Activated CD4-positive, alpha-beta T cell treated with anti-CD3 and anti-CD28 coated beads, Interleukin-2, amount 10 ng/mL, durations not matched to agents 7 days and 5 days (primary cell): ENCODE results near the gene NLGN1. TPM values are rescaled to one million over a fixed set of nuclear protein-coding genes. Genes with fewer than 3 reads are reported as not detected.

Source experiments
- CTCF ChIA-PET: fragments of 350-600 bp; sonication (Branson Sonifier 250); formaldehyde crosslinking; loops from one replicate; lab custom pipeline; 2021; ENCODE audit warnings: antibody characterized with exemption; lab: Charles Lee
- POLR2A ChIA-PET: fragments of 350-600 bp; sonication (Branson Sonifier 250); formaldehyde crosslinking; loops from one replicate; lab custom pipeline; 2021; ENCODE audit warnings: antibody characterized with exemption; lab: Charles Lee
- DNase-seq: peaks from one replicate; pipeline ENCODE4 v3.0.0-alpha.2; 2020
- H3K27ac Mint-ChIP-seq: one replicate; pipeline ENCODE4 v1.8.0; 2021; ENCODE audit warnings: mild to moderate bottlenecking, moderate library complexity, mixed read lengths
- H3K27me3 Mint-ChIP-seq: one replicate; pipeline ENCODE4 v1.8.0; 2021; ENCODE audit warnings: mixed read lengths
- H3K36me3 Mint-ChIP-seq: one replicate; pipeline ENCODE4 v1.8.0; 2021; ENCODE audit warnings: low read depth, mixed read lengths
- H3K4me1 Mint-ChIP-seq: one replicate; pipeline ENCODE4 v1.8.0; 2021; ENCODE audit warnings: mixed read lengths
- H3K4me3 Mint-ChIP-seq: one replicate; pipeline ENCODE4 v1.8.0; 2021; ENCODE audit warnings: mild to moderate bottlenecking, moderate library complexity, mixed read lengths
- H3K9me3 Mint-ChIP-seq: one replicate; pipeline ENCODE4 v1.8.0; 2021; ENCODE audit warnings: mixed read lengths
- total RNA-seq, 2 experiments: library from RNA; stranded (reverse); gene quantifications; one replicate each; pipeline ENCODE4 v1.2.3, GENCODE V29; 2021

Gene NLGN1
- total RNA-seq, 2 experiments from 2014 or later: not detected

DNA sequence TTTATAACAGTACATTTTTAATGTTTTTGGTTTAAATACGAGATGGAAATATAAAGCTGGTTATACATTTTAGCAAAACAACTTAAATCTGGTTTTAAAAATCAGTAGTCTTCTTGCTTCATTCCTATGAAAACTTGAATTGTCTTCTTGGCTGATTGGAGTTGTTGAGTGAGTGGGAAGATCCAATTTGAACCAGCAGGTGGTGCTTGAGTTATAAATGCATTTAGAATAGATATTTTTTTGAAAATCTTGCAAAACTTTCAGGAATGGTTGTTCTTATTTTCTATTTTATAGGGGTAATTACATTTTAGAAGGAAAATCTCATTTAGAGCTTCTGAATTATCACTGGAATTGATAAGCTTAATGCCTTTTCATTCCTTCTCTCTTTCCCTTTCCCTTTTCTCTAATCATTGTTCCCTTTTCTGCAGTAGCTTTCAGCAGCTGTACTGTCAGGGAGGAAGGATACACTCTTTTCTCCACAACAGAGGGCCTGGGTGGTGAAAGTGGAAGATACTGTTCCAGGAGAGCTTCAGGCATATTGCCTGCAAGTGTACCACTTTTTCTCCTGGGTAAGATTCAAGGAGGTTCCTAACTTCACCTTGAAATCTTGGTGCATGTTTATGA is 335.6 kb downstream of the NLGN1 start:
- Mint-ChIP-seq H3K4me3 (no peak overlapping the region), H3K27ac (no peak overlapping the region), H3K36me3 (no peaks in the 10 kb centered on the region), H3K9me3 (no peaks in the 10 kb centered on the region), H3K27me3 (no peaks in the 10 kb centered on the region), H3K4me1 (no peaks in the 10 kb centered on the region)
- ChIA-PET CTCF (no interaction called here), POLR2A (no interaction called here)
- no peak for DNase-seq

- H3K4me3 Mint-ChIP-seq: no peak overlapping the region
- DNase-seq: no peak
- H3K27me3 Mint-ChIP-seq: no peaks in the 10 kb centered on the region
- H3K9me3 Mint-ChIP-seq: no peaks in the 10 kb centered on the region
- H3K4me1 Mint-ChIP-seq: no peaks in the 10 kb centered on the region
- H3K36me3 Mint-ChIP-seq: no peaks in the 10 kb centered on the region
- H3K27ac Mint-ChIP-seq: no peak overlapping the region
- ChIA-PET POLR2A (no interaction called here), CTCF (no interaction called here)
Measured at GRCh38 chr3:173734473-173734872, 336.9 kb downstream of the NLGN1 start.

DNA sequence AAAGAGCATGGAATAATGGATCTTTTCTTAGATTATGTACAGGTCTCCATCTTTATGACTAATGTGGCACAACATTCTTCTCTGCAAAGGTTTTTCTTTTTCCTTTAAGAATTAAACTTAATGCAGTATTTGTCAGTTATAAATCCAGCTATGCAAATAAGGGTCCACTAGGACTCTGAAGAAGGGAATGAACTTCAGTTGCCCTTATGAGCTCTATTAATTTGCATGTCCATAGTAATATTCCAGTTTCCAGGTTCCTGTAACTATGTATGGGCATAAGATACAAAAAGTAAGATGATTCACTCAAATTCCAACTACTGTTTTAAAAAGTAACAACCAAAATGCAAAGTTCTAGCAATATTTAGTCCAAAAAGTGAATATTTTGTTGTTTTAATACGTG is 337.4 kb downstream of the NLGN1 start:
- ChIA-PET POLR2A (no interaction called here), CTCF (no interaction called here)
- Mint-ChIP-seq H3K36me3 (no peaks in the 10 kb centered on the region), H3K4me3 (no peak overlapping the region), H3K27ac (no peak overlapping the region), H3K27me3 (no peaks in the 10 kb centered on the region), H3K9me3 (no peaks in the 10 kb centered on the region), H3K4me1 (no peaks in the 10 kb centered on the region)
- DNase-seq: no peak

DNA sequence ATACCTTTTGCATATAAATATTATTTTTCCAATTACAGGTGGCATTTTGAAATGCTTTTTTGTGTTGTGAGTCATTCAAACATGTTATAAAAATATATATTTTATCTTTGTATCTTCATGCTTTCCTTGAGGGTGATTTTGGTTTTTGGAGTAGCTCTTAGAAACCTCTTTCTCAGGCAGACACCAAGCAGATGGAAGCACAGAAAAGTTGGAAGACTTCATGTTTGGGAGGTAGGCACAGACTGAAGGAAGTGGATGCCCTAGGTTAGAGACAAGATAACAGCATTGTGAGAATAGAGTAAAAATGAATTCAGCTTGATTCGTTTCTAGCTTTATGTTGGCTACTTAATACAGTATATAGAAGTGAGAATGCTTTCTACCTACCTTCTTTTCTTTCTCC is 338.3 kb downstream of the NLGN1 start:
- H3K4me3 Mint-ChIP-seq: no peak overlapping the region
- no peaks in the 10 kb centered on the region for H3K9me3 Mint-ChIP-seq
- H3K36me3 Mint-ChIP-seq: no peaks in the 10 kb centered on the region
- no peak for DNase-seq
- no peak overlapping the region for H3K27ac Mint-ChIP-seq
- H3K27me3 Mint-ChIP-seq: no peaks in the 10 kb centered on the region
- H3K4me1 Mint-ChIP-seq: no peaks in the 10 kb centered on the region
- ChIA-PET CTCF (no interaction called here), POLR2A (no interaction called here)

DNA sequence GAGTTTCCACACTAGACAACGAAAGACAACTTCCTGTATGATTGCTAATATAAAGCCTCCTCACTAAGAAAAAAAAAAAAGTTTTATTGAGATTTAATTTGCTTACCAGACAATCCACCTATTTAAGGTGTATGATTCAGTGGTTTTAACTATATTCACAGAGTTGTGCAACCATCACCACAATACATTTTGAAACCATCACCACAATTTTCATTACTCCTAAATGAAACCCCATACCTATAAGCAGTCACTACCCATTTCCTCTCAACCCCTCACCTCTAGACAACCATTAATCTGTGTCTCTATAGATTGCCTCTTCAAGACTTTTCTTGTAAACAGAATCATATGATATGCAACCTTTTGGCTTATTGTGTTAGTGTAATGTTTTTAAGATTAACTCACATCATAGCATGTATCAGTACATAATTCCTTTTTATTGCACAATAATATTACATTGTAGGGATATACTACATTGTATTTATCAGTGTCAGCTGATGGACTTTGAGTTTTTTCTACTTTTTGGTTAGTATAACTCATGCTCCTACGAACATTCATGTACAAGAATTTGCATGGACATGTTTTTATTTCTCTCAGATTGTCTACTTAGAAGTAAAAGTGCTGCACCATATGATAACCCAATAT is 339.7 kb downstream of the NLGN1 start:
- no peaks in the 10 kb centered on the region for H3K4me1 Mint-ChIP-seq

GRCh38 chr3:173739726-173740125 is 342.2 kb downstream of the NLGN1 start:
- Mint-ChIP-seq H3K27ac (no peak overlapping the region), H3K4me3 (no peak overlapping the region), H3K36me3 (no peaks in the 10 kb centered on the region), H3K4me1 (no peaks in the 10 kb centered on the region), H3K9me3 (no peaks in the 10 kb centered on the region), H3K27me3 (no peaks in the 10 kb centered on the region)
- POLR2A ChIA-PET: no interaction called here
- CTCF ChIA-PET: no interaction called here
- no peak for DNase-seq

More for the DNA sequence above, 339.7 kb downstream of the NLGN1 start:
- Mint-ChIP-seq H3K36me3 (no peaks in the 10 kb centered on the region), H3K4me3 (no peak overlapping the region), H3K27me3 (no peaks in the 10 kb centered on the region), H3K27ac (no peak overlapping the region), H3K9me3 (no peaks in the 10 kb centered on the region)
- POLR2A ChIA-PET: no interaction called here
- DNase-seq: no peak
- CTCF ChIA-PET: no interaction called here

DNA sequence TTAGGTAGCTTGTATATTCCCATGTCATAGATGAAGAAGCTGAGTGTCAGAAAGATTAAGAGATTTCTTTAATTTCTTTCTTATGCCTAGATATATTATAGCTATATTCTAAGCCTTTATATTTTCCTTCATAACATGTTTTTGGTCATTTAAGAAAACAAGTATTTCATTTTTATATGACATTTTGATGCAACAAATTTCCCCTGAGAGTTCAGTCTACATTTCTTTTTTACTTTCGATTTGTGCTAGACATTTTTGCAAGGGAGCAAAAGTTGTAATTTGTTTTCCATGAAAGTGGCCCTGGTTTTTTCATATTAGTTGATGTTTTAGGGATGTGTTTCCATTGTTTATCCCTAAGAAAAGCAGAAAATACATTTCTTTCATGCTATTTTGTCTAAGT is 344.9 kb downstream of the NLGN1 start:
- Mint-ChIP-seq H3K4me1 (no peaks in the 10 kb centered on the region), H3K27ac (no peak overlapping the region), H3K9me3 (no peaks in the 10 kb centered on the region), H3K4me3 (no peak overlapping the region), H3K36me3 (no peaks in the 10 kb centered on the region), H3K27me3 (no peaks in the 10 kb centered on the region)
- CTCF ChIA-PET: no interaction called here
- POLR2A ChIA-PET: no interaction called here
- DNase-seq: no peak

- DNase-seq: no peak
- Mint-ChIP-seq H3K4me1 (no peaks in the 10 kb centered on the region), H3K4me3 (no peak overlapping the region), H3K27me3 (no peaks in the 10 kb centered on the region), H3K36me3 (no peaks in the 10 kb centered on the region), H3K9me3 (no peaks in the 10 kb centered on the region), H3K27ac (no peak overlapping the region)
- ChIA-PET POLR2A (no interaction called here), CTCF (no interaction called here)
Measured at GRCh38 chr3:173743111-173743510, 345.6 kb downstream of the NLGN1 start.

DNA sequence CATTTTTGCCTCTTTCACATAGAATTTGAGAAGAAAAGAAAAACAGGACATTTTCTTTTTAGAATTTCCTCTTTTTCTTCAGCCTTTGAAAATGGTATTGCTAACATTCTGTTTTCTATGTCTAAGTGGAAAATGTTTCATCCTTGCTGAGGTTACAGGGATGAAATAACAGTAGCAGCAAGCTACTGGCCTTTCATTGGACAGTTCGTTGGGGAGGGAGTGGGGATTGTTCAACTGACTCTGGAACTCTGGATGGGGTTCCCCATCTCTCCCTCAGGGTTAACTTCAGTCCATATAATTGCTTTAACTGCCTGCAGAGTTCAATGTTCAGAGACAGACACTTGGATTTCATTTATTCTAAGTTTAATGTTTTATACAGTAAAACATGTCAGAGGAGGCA is 346.0 kb downstream of the NLGN1 start:
- no peak overlapping the region for H3K27ac Mint-ChIP-seq
- CTCF ChIA-PET: no interaction called here
- POLR2A ChIA-PET: no interaction called here
- no peaks in the 10 kb centered on the region for H3K27me3 Mint-ChIP-seq
- H3K4me3 Mint-ChIP-seq: no peak overlapping the region
- H3K9me3 Mint-ChIP-seq: no peaks in the 10 kb centered on the region
- no peaks in the 10 kb centered on the region for H3K4me1 Mint-ChIP-seq
- no peak for DNase-seq
- no peaks in the 10 kb centered on the region for H3K36me3 Mint-ChIP-seq

GRCh38 chr3:173744479-173744878 is 346.9 kb downstream of the NLGN1 start:
- no peaks in the 10 kb centered on the region for H3K36me3 Mint-ChIP-seq
- no peak overlapping the region for H3K27ac Mint-ChIP-seq
- no peaks in the 10 kb centered on the region for H3K4me1 Mint-ChIP-seq
- H3K4me3 Mint-ChIP-seq: no peak overlapping the region
- ChIA-PET CTCF (no interaction called here), POLR2A (no interaction called here)
- H3K9me3 Mint-ChIP-seq: no peaks in the 10 kb centered on the region
- DNase-seq: no peak
- H3K27me3 Mint-ChIP-seq: no peaks in the 10 kb centered on the region

DNA sequence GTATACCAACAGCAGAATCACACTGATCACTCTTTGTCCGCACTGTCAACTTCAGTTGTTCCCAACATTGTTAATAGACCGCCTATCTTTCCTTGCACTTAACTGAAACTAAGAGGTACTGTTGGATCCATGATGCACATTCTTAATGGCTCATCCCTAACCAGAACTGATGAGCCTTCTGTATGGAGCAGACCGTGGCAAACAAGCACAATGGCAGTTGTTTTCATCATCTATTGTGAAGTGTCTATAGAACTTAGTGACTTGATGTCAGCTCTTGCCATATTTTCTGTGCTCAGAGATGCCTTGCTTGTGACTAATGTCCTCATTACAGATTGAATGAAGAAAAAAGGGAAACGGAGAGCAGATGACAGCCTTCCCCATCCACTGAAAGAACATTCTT is 347.4 kb downstream of the NLGN1 start:
- H3K27me3 Mint-ChIP-seq: no peaks in the 10 kb centered on the region
- H3K27ac Mint-ChIP-seq: no peak overlapping the region
- ChIA-PET POLR2A (no interaction called here), CTCF (no interaction called here)
- H3K4me3 Mint-ChIP-seq: no peak overlapping the region
- no peaks in the 10 kb centered on the region for H3K9me3 Mint-ChIP-seq
- H3K36me3 Mint-ChIP-seq: no peaks in the 10 kb centered on the region
- DNase-seq: no peak
- no peaks in the 10 kb centered on the region for H3K4me1 Mint-ChIP-seq

DNA sequence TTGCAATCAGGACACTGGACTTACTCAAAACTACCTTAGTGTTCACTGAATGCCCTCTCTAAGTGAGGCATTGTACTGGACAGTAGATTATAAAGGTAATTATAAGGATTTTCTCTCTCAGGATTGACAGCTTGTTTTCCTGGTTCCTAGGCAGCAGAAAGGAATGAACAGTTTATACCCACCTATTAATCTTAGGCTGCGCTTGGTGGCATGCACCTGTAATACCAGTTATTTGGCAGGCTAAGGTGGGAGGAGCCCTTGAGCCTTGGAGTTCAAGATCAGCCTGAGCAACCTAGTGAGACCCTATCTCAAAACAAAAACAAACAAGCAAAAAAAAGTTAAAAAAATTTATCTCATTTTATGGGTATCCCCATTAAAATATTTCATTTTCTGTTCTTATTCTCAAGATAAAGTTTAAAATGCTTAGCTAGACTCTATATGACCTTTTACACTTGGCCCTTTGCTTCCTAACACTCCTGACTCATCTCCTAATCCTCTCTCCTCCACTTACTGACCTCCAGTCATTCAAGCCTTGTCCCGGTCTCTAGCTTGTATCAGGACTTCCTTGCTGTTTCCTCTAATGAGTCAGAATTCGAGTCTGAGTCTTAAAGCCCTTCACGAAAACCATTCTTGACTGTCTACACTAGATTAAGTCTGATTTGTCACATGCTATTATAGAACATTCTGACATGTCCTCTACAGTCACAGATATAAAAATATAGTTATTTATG is 348.6 kb downstream of the NLGN1 start:
- Mint-ChIP-seq H3K36me3 (no peaks in the 10 kb centered on the region), H3K4me1 (no peaks in the 10 kb centered on the region), H3K27me3 (no peaks in the 10 kb centered on the region), H3K27ac (no peak overlapping the region), H3K4me3 (no peak overlapping the region), H3K9me3 (no peaks in the 10 kb centered on the region)
- POLR2A ChIA-PET: no interaction called here
- DNase-seq: no peak
- CTCF ChIA-PET: no interaction called here

- Mint-ChIP-seq H3K36me3 (no peaks in the 10 kb centered on the region), H3K9me3 (no peaks in the 10 kb centered on the region), H3K27ac (no peak overlapping the region), H3K27me3 (no peaks in the 10 kb centered on the region), H3K4me1 (no peaks in the 10 kb centered on the region), H3K4me3 (no peak overlapping the region)
- no peak for DNase-seq
- CTCF ChIA-PET: no interaction called here
- POLR2A ChIA-PET: no interaction called here
Measured at GRCh38 chr3:173747427-173747826, 349.9 kb downstream of the NLGN1 start.
